H9 (cell line): ENCODE results near the gene RPS6KA6. TPM values are rescaled to one million over a fixed set of nuclear protein-coding genes. Genes with fewer than 3 reads are reported as not detected.

Experiments
- DNase-seq: peaks from one replicate; pipeline ENCODE4 v3.0.0-alpha.2; 2017
- H2AFZ ChIP-seq: one replicate; pipeline ENCODE4 v1.6.1; 2013; ENCODE audit warnings: mild to moderate bottlenecking, low read length, control low read depth, moderate library complexity
- H2AK5ac ChIP-seq: 2 replicates; pipeline ENCODE4 v1.6.1; 2013; ENCODE audit warnings: low read length, control low read depth, mixed read lengths; ENCODE audit not compliant: insufficient read length
- H2BK120ac ChIP-seq: one replicate; pipeline ENCODE4 v1.6.1; 2013; ENCODE audit warnings: low read depth, mild to moderate bottlenecking, low read length, control low read depth, inconsistent platforms; ENCODE audit not compliant: poor library complexity, severe bottlenecking
- H2BK12ac ChIP-seq: 2 replicates; pipeline ENCODE4 v1.6.1; 2013; ENCODE audit warnings: low read length, control low read depth, mixed read lengths, low read depth; ENCODE audit not compliant: insufficient read length
- H2BK15ac ChIP-seq: 2 replicates; pipeline ENCODE4 v1.6.1; 2013; ENCODE audit warnings: low read depth, low read length, control low read depth
- H2BK20ac ChIP-seq: one replicate; pipeline ENCODE4 v1.6.1; 2013; ENCODE audit warnings: low read depth, mild to moderate bottlenecking, low read length, control low read depth, inconsistent platforms; ENCODE audit not compliant: poor library complexity, severe bottlenecking
- H2BK5ac ChIP-seq: 2 replicates; pipeline ENCODE4 v1.6.1; 2013; ENCODE audit warnings: low read length, control low read depth, mixed read lengths; ENCODE audit not compliant: insufficient read length
- H3K14ac ChIP-seq: 2 replicates; pipeline ENCODE4 v1.6.1; 2013; ENCODE audit warnings: low read length, control low read depth; ENCODE audit not compliant: insufficient read depth
- H3K18ac ChIP-seq: 2 replicates; pipeline ENCODE4 v1.6.1; 2013; ENCODE audit warnings: low read depth, mild to moderate bottlenecking, mixed read lengths, low read length, control low read depth; ENCODE audit not compliant: insufficient read length
- H3K23ac ChIP-seq: 2 replicates; pipeline ENCODE4 v1.6.1; 2013; ENCODE audit warnings: low read length, control low read depth, mixed read lengths, low read depth; ENCODE audit not compliant: insufficient read length
- H3K23me2 ChIP-seq: 2 replicates; pipeline ENCODE4 v1.6.1; 2013; ENCODE audit warnings: low read depth, mild to moderate bottlenecking, mixed read lengths, low read length, control low read depth; ENCODE audit not compliant: insufficient read length, poor library complexity, severe bottlenecking
- H3K27ac ChIP-seq: 2 replicates; pipeline ENCODE4 v1.5.1; 2013; ENCODE audit warnings: low read length, control low read depth, mixed read lengths, low read depth; ENCODE audit not compliant: insufficient read length
- H3K27me3 ChIP-seq: 2 replicates; pipeline ENCODE4 v1.6.1; 2013; ENCODE audit warnings: low read length, control low read depth, inconsistent platforms; ENCODE audit not compliant: insufficient read depth
- H3K4ac ChIP-seq: 2 replicates; pipeline ENCODE4 v1.6.1; 2013; ENCODE audit warnings: low read depth, mild to moderate bottlenecking, control low read depth, inconsistent platforms, low read length, moderate library complexity
- H3K4me1 ChIP-seq: 2 replicates; pipeline ENCODE4 v1.6.1; 2013; ENCODE audit warnings: low read length, control low read depth, inconsistent platforms; ENCODE audit not compliant: insufficient read depth
- H3K4me2 ChIP-seq: 2 replicates; pipeline ENCODE4 v1.6.1; 2013; ENCODE audit warnings: low read length, control low read depth, mixed read lengths; ENCODE audit not compliant: insufficient read length, insufficient read depth
- H3K56ac ChIP-seq: 2 replicates; pipeline ENCODE4 v1.6.1; 2013; ENCODE audit warnings: low read depth, mild to moderate bottlenecking, mixed read lengths, low read length, control low read depth; ENCODE audit not compliant: insufficient read length
- H3K79me1 ChIP-seq: 2 replicates; pipeline ENCODE4 v1.6.1; 2013; ENCODE audit warnings: low read depth, mild to moderate bottlenecking, moderate library complexity, low read length, control low read depth, inconsistent platforms; ENCODE audit not compliant: insufficient read depth, poor library complexity, severe bottlenecking
- H3K79me2 ChIP-seq: 2 replicates; pipeline ENCODE4 v1.6.1; 2013; ENCODE audit warnings: low read length, control low read depth, inconsistent platforms; ENCODE audit not compliant: insufficient read depth
- H3K9ac ChIP-seq: 2 replicates; pipeline ENCODE4 v1.6.1; 2013; ENCODE audit warnings: low read length, control low read depth, mixed read lengths; ENCODE audit not compliant: insufficient read length; ENCODE audit errors: extremely low read depth
- H3K9me3 ChIP-seq: one replicate; pipeline ENCODE4 v1.6.1; 2013; ENCODE audit warnings: low read depth, low read length, inconsistent platforms; ENCODE audit not compliant: control insufficient read depth
- H3T11ph ChIP-seq: one replicate; pipeline ENCODE4 v1.6.1; 2013; ENCODE audit warnings: mild to moderate bottlenecking, low read length, control low read depth, inconsistent platforms
- H4K20me1 ChIP-seq: one replicate; pipeline ENCODE4 v1.6.1; 2013; ENCODE audit not compliant: control insufficient read depth, insufficient read length, insufficient read depth
- H4K5ac ChIP-seq: 2 replicates; pipeline ENCODE4 v1.6.1; 2013; ENCODE audit warnings: low read depth, mild to moderate bottlenecking, mixed read lengths, low read length, control low read depth; ENCODE audit not compliant: insufficient read length
- H4K8ac ChIP-seq: replicated peaks from 2 replicates; pipeline ENCODE4 v1.6.1; 2013; ENCODE audit warnings: low read length, control low read depth, mixed read lengths, low read depth; ENCODE audit not compliant: insufficient read length
- H4K91ac ChIP-seq: 2 replicates; pipeline ENCODE4 v1.6.1; 2013; ENCODE audit warnings: low read depth, mild to moderate bottlenecking, moderate library complexity, mixed read lengths, low read length, control low read depth; ENCODE audit not compliant: insufficient read length
- H3K27ac Mint-ChIP-seq, 3 experiments: 2 replicates in 2 of 3; 3 replicates in 1 of 3; pipeline ENCODE4 v1.8.0; 2020 to 2021; ENCODE audit warnings: mixed read lengths in 3 of 3, mild to moderate bottlenecking in 1 of 3, moderate library complexity in 1 of 3
- H3K27me3 Mint-ChIP-seq: 2 replicates; pipeline ENCODE4 v1.8.0; 2021; ENCODE audit warnings: low read depth, mild to moderate bottlenecking, moderate library complexity, mixed read lengths
- H3K36me3 Mint-ChIP-seq, 3 experiments: 2 replicates in 2 of 3; 3 replicates in 1 of 3; pipeline ENCODE4 v1.8.0; 2020 to 2021; ENCODE audit warnings: low read depth in 3 of 3, mixed read lengths in 3 of 3; ENCODE audit not compliant: insufficient read depth in 1 of 3
- H3K4me1 Mint-ChIP-seq, 2 experiments: 2 replicates each; pipeline ENCODE4 v1.8.0; 2020; ENCODE audit warnings: mixed read lengths in 2 of 2
- H3K4me3 Mint-ChIP-seq, 2 experiments: 2 replicates in 1 of 2; 3 replicates in 1 of 2; pipeline ENCODE4 v1.8.0; 2020 to 2021; ENCODE audit warnings: mild to moderate bottlenecking in 2 of 2, mixed read lengths in 2 of 2, moderate library complexity in 1 of 2
- H3K9me3 Mint-ChIP-seq, 2 experiments: 2 replicates in 1 of 2; 3 replicates in 1 of 2; pipeline ENCODE4 v1.8.0; 2020; ENCODE audit warnings: mild to moderate bottlenecking in 2 of 2, mixed read lengths in 2 of 2, moderate library complexity in 1 of 2
- WGBS: extraction: QIAGEN DNeasy Blood & Tissue Kit; methylation state at CpG from one replicate; pipeline ENCODE4 v1.1.7; 2013; ENCODE audit warnings: missing lambda C conversion rate, low lambda C conversion rate, mixed read lengths; ENCODE audit not compliant: insufficient read length; ENCODE audit errors: extremely low coverage; 5-methylcytosine and 5-hydroxymethylcytosine counted together
- total RNA-seq: library from RNA; stranded (reverse); gene quantifications from 2 replicates; pipeline ENCODE4 v1.2.1, GENCODE V29; 2021
- TF ChIP-seq, protein P1 (sequence below): fragments of 200-600 bp; sonication (generic); conservative IDR thresholded peaks from 3 replicates; pipeline ENCODE4 v1.8.0; 2021; ENCODE audit warnings: antibody characterized with exemption, mild to moderate bottlenecking

RPS6KA6 gene
- total RNA-seq, 1 experiment from 2014 or later: 12.1 TPM

DNA sequence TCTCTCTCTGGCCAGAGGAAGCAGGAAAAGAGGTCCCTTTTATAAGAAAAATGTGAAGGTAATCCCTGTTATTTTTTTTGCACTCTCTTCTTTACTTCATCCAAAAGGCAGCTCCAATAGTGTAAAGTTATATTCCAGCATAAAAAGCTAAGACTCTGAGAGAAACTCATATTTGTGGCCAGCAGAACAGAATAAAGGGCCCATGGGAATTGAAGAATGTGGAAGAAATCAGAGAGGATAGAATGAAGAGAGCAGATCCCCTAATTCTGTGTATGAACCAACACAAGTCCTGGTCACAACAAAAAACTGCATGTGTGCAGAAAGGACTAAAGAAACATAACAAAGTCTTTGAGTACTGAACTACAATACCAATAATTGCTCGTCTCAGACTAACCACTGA is 22.3 kb downstream of the RPS6KA6 start:
- H2BK12ac ChIP-seq: no peak overlapping the region
- no peaks in the 10 kb centered on the region for H4K20me1 ChIP-seq
- no peak overlapping the region for H2AFZ ChIP-seq
- Mint-ChIP-seq H3K27me3 (no peaks in the 10 kb centered on the region), H3K9me3 (peaks cover 38 to 50% of the 10 kb centered on the region in 2 experiments), H3K27ac (no peak overlapping the region), H3K4me3 (no peak overlapping the region), H3K4me1 (peaks cover 7 to 8% of the 10 kb centered on the region in 2 experiments), H3K36me3 (peaks cover 0 to 7% (median 4%) of the 10 kb centered on the region in 3 experiments; a peak in 4 of 7 replicates)
- H3K27ac ChIP-seq: no peak overlapping the region
- no peak overlapping the region for H4K5ac ChIP-seq
- no peak overlapping the region for H2BK5ac ChIP-seq
- H2AK5ac ChIP-seq: no peak overlapping the region
- H3K79me2 ChIP-seq: no peaks in the 10 kb centered on the region
- TF ChIP-seq, protein P1, sequence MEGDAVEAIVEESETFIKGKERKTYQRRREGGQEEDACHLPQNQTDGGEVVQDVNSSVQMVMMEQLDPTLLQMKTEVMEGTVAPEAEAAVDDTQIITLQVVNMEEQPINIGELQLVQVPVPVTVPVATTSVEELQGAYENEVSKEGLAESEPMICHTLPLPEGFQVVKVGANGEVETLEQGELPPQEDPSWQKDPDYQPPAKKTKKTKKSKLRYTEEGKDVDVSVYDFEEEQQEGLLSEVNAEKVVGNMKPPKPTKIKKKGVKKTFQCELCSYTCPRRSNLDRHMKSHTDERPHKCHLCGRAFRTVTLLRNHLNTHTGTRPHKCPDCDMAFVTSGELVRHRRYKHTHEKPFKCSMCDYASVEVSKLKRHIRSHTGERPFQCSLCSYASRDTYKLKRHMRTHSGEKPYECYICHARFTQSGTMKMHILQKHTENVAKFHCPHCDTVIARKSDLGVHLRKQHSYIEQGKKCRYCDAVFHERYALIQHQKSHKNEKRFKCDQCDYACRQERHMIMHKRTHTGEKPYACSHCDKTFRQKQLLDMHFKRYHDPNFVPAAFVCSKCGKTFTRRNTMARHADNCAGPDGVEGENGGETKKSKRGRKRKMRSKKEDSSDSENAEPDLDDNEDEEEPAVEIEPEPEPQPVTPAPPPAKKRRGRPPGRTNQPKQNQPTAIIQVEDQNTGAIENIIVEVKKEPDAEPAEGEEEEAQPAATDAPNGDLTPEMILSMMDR: no peak
- H3K9me3 ChIP-seq: peaks cover 6% of the 10 kb centered on the region
- no peak overlapping the region for H3K56ac ChIP-seq
- H3K14ac ChIP-seq: no peak overlapping the region
- no peak overlapping the region for H2BK120ac ChIP-seq
- no peak overlapping the region for H2BK15ac ChIP-seq
- no peak overlapping the region for H3K23ac ChIP-seq
- no CpG with 5 or more reads among the region's 1 CpG for WGBS
- H4K91ac ChIP-seq: no peak overlapping the region
- H3T11ph ChIP-seq: no peak overlapping the region
- no peak overlapping the region for H2BK20ac ChIP-seq
- H3K79me1 ChIP-seq: no peaks in the 10 kb centered on the region
- no peak overlapping the region for H3K9ac ChIP-seq
- H3K27me3 ChIP-seq: no peaks in the 10 kb centered on the region
- H3K23me2 ChIP-seq: no peaks in the 10 kb centered on the region
- DNase-seq: no peak
- H3K4me2 ChIP-seq: no peak overlapping the region
- no peak overlapping the region for H3K4ac ChIP-seq
- no peak overlapping the region for H3K18ac ChIP-seq
- no peak overlapping the region for H4K8ac ChIP-seq
- no peaks in the 10 kb centered on the region for H3K4me1 ChIP-seq
